CD8-positive, alpha-beta memory T cell (primary cell): ENCODE results near the gene FHIT. TPM values are rescaled to one million over a fixed set of nuclear protein-coding genes. Genes with fewer than 3 reads are reported as not detected.

Source experiments
- CTCF ChIA-PET: fragments of 350-600 bp; sonication (Branson Sonifier 250); formaldehyde crosslinking; loops from one replicate; lab custom pipeline; 2021; ENCODE audit warnings: antibody characterized with exemption; lab: Charles Lee
- POLR2A ChIA-PET: fragments of 350-600 bp; sonication (Branson Sonifier 250); formaldehyde crosslinking; loops from one replicate; lab custom pipeline; 2021; ENCODE audit warnings: antibody characterized with exemption; lab: Charles Lee
- DNase-seq, 5 donors: peaks; one replicate each; pipeline versions ENCODE4 v3.0.0 to v3.0.0-alpha.2; 2020 to 2022; ENCODE audit warnings: mixed read lengths in 1 of 5
- H3K27ac ChIP-seq: one replicate; pipeline ENCODE4 v1.7.0; 2013; ENCODE audit warnings: low read depth, mild to moderate bottlenecking, low read length, moderate library complexity
- H3K27me3 ChIP-seq: 2 replicates; pipeline ENCODE4 v1.7.0; 2013; ENCODE audit warnings: low read length, mild to moderate bottlenecking; ENCODE audit not compliant: insufficient read depth, poor library complexity, severe bottlenecking
- H3K36me3 ChIP-seq: 2 replicates; pipeline ENCODE4 v1.7.0; 2013; ENCODE audit warnings: mild to moderate bottlenecking, low read length, moderate library complexity; ENCODE audit not compliant: insufficient read depth
- H3K4me1 ChIP-seq: 2 replicates; pipeline ENCODE4 v1.7.0; 2013; ENCODE audit warnings: mild to moderate bottlenecking, low read length, moderate library complexity; ENCODE audit not compliant: insufficient read depth
- H3K4me3 ChIP-seq: 2 replicates; pipeline ENCODE4 v1.7.0; 2013; ENCODE audit warnings: mild to moderate bottlenecking, low read length
- H3K9me3 ChIP-seq: 2 replicates; pipeline ENCODE4 v1.7.0; 2013; ENCODE audit warnings: mild to moderate bottlenecking, low read length
- H3K27ac Mint-ChIP-seq, 8 donors: one replicate each; pipeline ENCODE4 v1.8.0; 2020 to 2021; ENCODE audit warnings: mixed read lengths in 8 of 8, mild to moderate bottlenecking in 6 of 8, inconsistent platforms in 3 of 8, moderate library complexity in 3 of 8
- H3K27me3 Mint-ChIP-seq, 2 donors: one replicate each; pipeline ENCODE4 v1.8.0; 2020 to 2021; ENCODE audit warnings: mixed read lengths in 2 of 2, mild to moderate bottlenecking in 1 of 2, moderate library complexity in 1 of 2
- H3K36me3 Mint-ChIP-seq, 3 donors: one replicate each; pipeline ENCODE4 v1.8.0; 2020 to 2021; ENCODE audit warnings: mixed read lengths in 3 of 3, inconsistent platforms in 1 of 3, mild to moderate bottlenecking in 1 of 3
- H3K4me1 Mint-ChIP-seq, 3 donors: one replicate each; pipeline ENCODE4 v1.8.0; 2020 to 2021; ENCODE audit warnings: mixed read lengths in 3 of 3, inconsistent platforms in 1 of 3, mild to moderate bottlenecking in 1 of 3
- H3K4me3 Mint-ChIP-seq, 7 donors: one replicate each; pipeline ENCODE4 v1.8.0; 2020 to 2021; ENCODE audit warnings: mixed read lengths in 7 of 7, mild to moderate bottlenecking in 6 of 7, moderate library complexity in 4 of 7, inconsistent platforms in 2 of 7
- H3K9me3 Mint-ChIP-seq, 5 donors: one replicate each; pipeline ENCODE4 v1.8.0; 2020 to 2022; ENCODE audit warnings: mixed read lengths in 5 of 5, mild to moderate bottlenecking in 3 of 5, moderate library complexity in 2 of 5, inconsistent platforms in 1 of 5
- polyA plus RNA-seq: library from polyadenylated mRNA; unstranded; fragments of 300-500 nt; fragmentation: Illumina TruSeq; gene quantifications from one replicate; pipeline ENCODE4 v1.2.3, GENCODE V29; 2021
- total RNA-seq, 2 experiments: library from RNA; stranded (reverse); gene quantifications; one replicate each; pipeline ENCODE4 v1.2.3, GENCODE V29; 2021

Gene FHIT
- total and polyA plus RNA-seq, 3 experiments from 2014 or later = 4.1 to 7.4 (median 4.2) TPM

- H3K4me1 Mint-ChIP-seq = no peaks in the 10 kb centered on the region
- POLR2A ChIA-PET = no interaction called here
- no peak overlapping the region for H3K4me3 Mint-ChIP-seq
Measured at GRCh38 chr3:60573494-60573893, 677.8 kb downstream of the FHIT start.

GRCh38 chr3:60571511-60571910 is 679.7 kb downstream of the FHIT start:
- H3K9me3 Mint-ChIP-seq = peaks cover 0 to 9% (median 5%) of the 10 kb centered on the region in 5 donors
- CTCF ChIA-PET = no interaction called here
- H3K4me3 ChIP-seq = no peak overlapping the region
- H3K4me1 ChIP-seq = no peaks in the 10 kb centered on the region
- DNase-seq = no peak
- peak overlapping the region in 1 of 7 donors; percentile 27 for H3K4me3 Mint-ChIP-seq
- no peak overlapping the region for H3K27ac Mint-ChIP-seq
- POLR2A ChIA-PET = no interaction called here
- no peaks in the 10 kb centered on the region for H3K36me3 ChIP-seq
- H3K36me3 Mint-ChIP-seq = no peaks in the 10 kb centered on the region
- H3K27me3 ChIP-seq = no peaks in the 10 kb centered on the region
- H3K27me3 Mint-ChIP-seq = peaks cover 0 to 3% of the 10 kb centered on the region in 2 donors
- no peaks in the 10 kb centered on the region for H3K9me3 ChIP-seq
- no peaks in the 10 kb centered on the region for H3K4me1 Mint-ChIP-seq
- no peak overlapping the region for H3K27ac ChIP-seq

More at GRCh38 chr3:60573494-60573893, 677.8 kb downstream of the FHIT start:
- no peak for DNase-seq
- no peak overlapping the region for H3K27ac ChIP-seq
- Mint-ChIP-seq H3K27ac (no peak overlapping the region), H3K27me3 (peaks cover 0 to 1% of the 10 kb centered on the region in 2 donors), H3K9me3 (peaks cover 0 to 4% (median 0%) of the 10 kb centered on the region in 5 donors), H3K36me3 (no peaks in the 10 kb centered on the region)
- CTCF ChIA-PET = interaction anchor here (1.4 to 1.9 kb wide), 2 partner anchors 10 to 18 kb away, joined by 3 read pairs; no protein-coding TSS in a partner anchor
- H3K9me3 ChIP-seq = no peaks in the 10 kb centered on the region
- no peaks in the 10 kb centered on the region for H3K36me3 ChIP-seq
- no peak overlapping the region for H3K4me3 ChIP-seq
- no peaks in the 10 kb centered on the region for H3K27me3 ChIP-seq
- no peaks in the 10 kb centered on the region for H3K4me1 ChIP-seq

GRCh38 chr3:60557122-60557521 is 694.1 kb downstream of the FHIT start:
- Histone ChIP-seq H3K27ac (no peak overlapping the region), H3K4me3 (no peak overlapping the region), H3K4me1 (no peaks in the 10 kb centered on the region), H3K9me3 (no peaks in the 10 kb centered on the region), H3K36me3 (no peaks in the 10 kb centered on the region), H3K27me3 (no peaks in the 10 kb centered on the region)
- Mint-ChIP-seq H3K27me3 (no peaks in the 10 kb centered on the region), H3K4me3 (no peak overlapping the region), H3K27ac (no peak overlapping the region), H3K9me3 (peaks cover 0 to 5% (median 2%) of the 10 kb centered on the region in 5 donors), H3K4me1 (no peaks in the 10 kb centered on the region), H3K36me3 (no peaks in the 10 kb centered on the region)
- CTCF ChIA-PET = no interaction called here
- no peak for DNase-seq
- POLR2A ChIA-PET = no interaction called here

- H3K27ac ChIP-seq = no peak overlapping the region
- Mint-ChIP-seq H3K4me1 (peaks cover 0 to 2% (median 0%) of the 10 kb centered on the region in 3 donors), H3K9me3 (peaks cover 0 to 5% (median 2%) of the 10 kb centered on the region in 5 donors), H3K4me3 (no peak overlapping the region), H3K36me3 (no peaks in the 10 kb centered on the region), H3K27ac (no peak overlapping the region), H3K27me3 (no peaks in the 10 kb centered on the region)
- ChIA-PET CTCF (interaction anchor here (0.6 to 1.2 kb wide), 2 partner anchors 18 to 1411 kb away, joined by 3 read pairs; no protein-coding TSS in a partner anchor), POLR2A (no interaction called here)
- no peaks in the 10 kb centered on the region for H3K27me3 ChIP-seq
- H3K36me3 ChIP-seq = no peaks in the 10 kb centered on the region
- H3K4me1 ChIP-seq = no peaks in the 10 kb centered on the region
- H3K4me3 ChIP-seq = no peak overlapping the region
- H3K9me3 ChIP-seq = no peaks in the 10 kb centered on the region
- DNase-seq = no peak
Measured at GRCh38 chr3:60555686-60556354, 695.4 kb downstream of the FHIT start.

GRCh38 chr3:60553144-60553543 is 698.1 kb downstream of the FHIT start:
- Mint-ChIP-seq H3K36me3 (no peaks in the 10 kb centered on the region), H3K27me3 (peaks cover 0 to 2% of the 10 kb centered on the region in 2 donors), H3K4me1 (peaks cover 0 to 4% (median 0%) of the 10 kb centered on the region in 3 donors), H3K27ac (no peak overlapping the region), H3K4me3 (no peak overlapping the region), H3K9me3 (peaks cover 0 to 4% (median under 1%) of the 10 kb centered on the region in 5 donors)
- Histone ChIP-seq H3K27ac (no peak overlapping the region), H3K4me1 (no peaks in the 10 kb centered on the region), H3K4me3 (no peak overlapping the region), H3K36me3 (no peaks in the 10 kb centered on the region), H3K9me3 (no peaks in the 10 kb centered on the region), H3K27me3 (no peaks in the 10 kb centered on the region)
- ChIA-PET POLR2A (no interaction called here), CTCF (no interaction called here)
- no peak for DNase-seq

GRCh38 chr3:60552581-60552980 is 698.7 kb downstream of the FHIT start:
- Histone ChIP-seq H3K4me1 (no peaks in the 10 kb centered on the region), H3K36me3 (no peaks in the 10 kb centered on the region), H3K9me3 (no peaks in the 10 kb centered on the region), H3K27ac (no peak overlapping the region), H3K27me3 (no peaks in the 10 kb centered on the region), H3K4me3 (no peak overlapping the region)
- H3K9me3 Mint-ChIP-seq = peaks cover 0 to 6% (median 0%) of the 10 kb centered on the region in 5 donors
- H3K4me1 Mint-ChIP-seq = peaks cover 0 to 4% (median 0%) of the 10 kb centered on the region in 3 donors
- H3K36me3 Mint-ChIP-seq = no peaks in the 10 kb centered on the region
- CTCF ChIA-PET = no interaction called here
- peaks cover 0 to 3% of the 10 kb centered on the region in 2 donors for H3K27me3 Mint-ChIP-seq
- H3K27ac Mint-ChIP-seq = peak overlapping the region in 1 of 8 donors; percentile 46
- H3K4me3 Mint-ChIP-seq = no peak overlapping the region
- DNase-seq = no peak
- POLR2A ChIA-PET = no interaction called here

GRCh38 chr3:60551455-60552209 is 699.6 kb downstream of the FHIT start:
- DNase-seq = no peak
- Mint-ChIP-seq H3K4me1 (peaks cover 0 to 4% (median 0%) of the 10 kb centered on the region in 3 donors), H3K36me3 (no peaks in the 10 kb centered on the region), H3K27me3 (peaks cover 0 to 6% of the 10 kb centered on the region in 2 donors), H3K4me3 (no peak overlapping the region), H3K27ac (peak overlapping the region in 1 of 8 donors; percentile 34), H3K9me3 (peaks cover 0 to 6% (median 0%) of the 10 kb centered on the region in 5 donors)
- no peak overlapping the region for H3K27ac ChIP-seq
- no peaks in the 10 kb centered on the region for H3K4me1 ChIP-seq
- H3K4me3 ChIP-seq = no peak overlapping the region
- ChIA-PET POLR2A (no interaction called here), CTCF (no interaction called here)
- H3K36me3 ChIP-seq = no peaks in the 10 kb centered on the region
- no peaks in the 10 kb centered on the region for H3K9me3 ChIP-seq
- H3K27me3 ChIP-seq = no peaks in the 10 kb centered on the region

- POLR2A ChIA-PET = no interaction called here
- H3K27me3 Mint-ChIP-seq = peaks cover 0 to 7% of the 10 kb centered on the region in 2 donors
Measured at GRCh38 chr3:60549863-60550262, 701.4 kb downstream of the FHIT start.

More at GRCh38 chr3:60549863-60550262, 701.4 kb downstream of the FHIT start:
- Histone ChIP-seq H3K4me1 (no peaks in the 10 kb centered on the region), H3K9me3 (no peaks in the 10 kb centered on the region), H3K4me3 (no peak overlapping the region), H3K27ac (no peak overlapping the region), H3K36me3 (no peaks in the 10 kb centered on the region), H3K27me3 (no peaks in the 10 kb centered on the region)
- H3K9me3 Mint-ChIP-seq = peaks cover 0 to 4% (median 0%) of the 10 kb centered on the region in 5 donors
- peaks cover 0 to 4% (median 0%) of the 10 kb centered on the region in 3 donors for H3K4me1 Mint-ChIP-seq
- no peaks in the 10 kb centered on the region for H3K36me3 Mint-ChIP-seq
- no peak overlapping the region for H3K4me3 Mint-ChIP-seq
- DNase-seq = no peak
- H3K27ac Mint-ChIP-seq = no peak overlapping the region
- CTCF ChIA-PET = no interaction called here
